ENCODE data around the gene C2orf68. TPM values are rescaled to one million over a fixed set of nuclear protein-coding genes. Genes with fewer than 3 reads are reported as not detected.

The C2orf68 gene
- total and polyA plus RNA-seq, 2 of the 13 experiments (the other 11 are each of a cell fraction or from before 2014, with no cell fraction given) = 47.1 to 77.4 TPM

GRCh38 chr2:85605406-85606115 lies 6.3 kb downstream of the C2orf68 start (continued):
- TF ChIP-seq ARID4A (CRISPR knock-in tag; IDR thresholded peaks at IDR 0.05; ENCODE audit: borderline replicate concordance) = peak; percentile 14; the same call in 1 of the 2 replicates
- TF ChIP-seq UBTF (CRISPR knock-in tag; IDR thresholded peaks at IDR 0.05) = no peak
- TF ChIP-seq GLMP (CRISPR knock-in tag; IDR thresholded peaks at IDR 0.05; ENCODE audit: borderline replicate concordance) = no peak
- 0 out of 2 replicates have a peak, but pooled peaks have one; percentile 25 for TF ChIP-seq HDAC1 (CRISPR knock-in tag; IDR thresholded peaks at IDR 0.05)
- no peak for TF ChIP-seq TIGD3 (CRISPR knock-in tag; IDR thresholded peaks at IDR 0.05; ENCODE audit: borderline replicate concordance)
- no peak for TF ChIP-seq ZNF576 (CRISPR knock-in tag; IDR thresholded peaks at IDR 0.05)
- TF ChIP-seq ZNF460 (CRISPR knock-in tag; IDR thresholded peaks at IDR 0.05; ENCODE audit: borderline replicate concordance) = no peak
- no peak for TF ChIP-seq SNAPC2 (CRISPR knock-in tag; IDR thresholded peaks at IDR 0.05)
- TF ChIP-seq MAX (IDR thresholded peaks at IDR 0.05) = no peak
- no peak for TF ChIP-seq GTF2F1 (IDR thresholded peaks at IDR 0.05; ENCODE audit: low read length)
- no peak for TF ChIP-seq ZNF292 (CRISPR knock-in tag; IDR thresholded peaks at IDR 0.05; ENCODE audit: borderline replicate concordance, low read depth)
- TF ChIP-seq TFAP4 (IDR thresholded peaks at IDR 0.05; ENCODE audit: borderline replicate concordance, low read depth) = peak; percentile 88
- no peak for TF ChIP-seq ARID3A (IDR thresholded peaks at IDR 0.05; ENCODE audit: low read depth, low read length)
- TF ChIP-seq POLR2AphosphoS5 (IDR thresholded peaks at IDR 0.05; ENCODE audit: low read depth, low read length) = peak; percentile 20; the same call in 1 of the 2 replicates
- TF ChIP-seq TCF7 (IDR thresholded peaks at IDR 0.05; ENCODE audit: low read depth) = peak; percentile 74
- TF ChIP-seq ZNF138 (CRISPR knock-in tag; IDR thresholded peaks at IDR 0.05; ENCODE audit: low read depth) = no peak
